ENCODE results near the gene TMEM238L. TPM values are rescaled to one million over a fixed set of nuclear protein-coding genes. Genes with fewer than 3 reads are reported as not detected.

The TMEM238L gene
- total RNA-seq, 1 donor from 2014 or later = not detected

DNA sequence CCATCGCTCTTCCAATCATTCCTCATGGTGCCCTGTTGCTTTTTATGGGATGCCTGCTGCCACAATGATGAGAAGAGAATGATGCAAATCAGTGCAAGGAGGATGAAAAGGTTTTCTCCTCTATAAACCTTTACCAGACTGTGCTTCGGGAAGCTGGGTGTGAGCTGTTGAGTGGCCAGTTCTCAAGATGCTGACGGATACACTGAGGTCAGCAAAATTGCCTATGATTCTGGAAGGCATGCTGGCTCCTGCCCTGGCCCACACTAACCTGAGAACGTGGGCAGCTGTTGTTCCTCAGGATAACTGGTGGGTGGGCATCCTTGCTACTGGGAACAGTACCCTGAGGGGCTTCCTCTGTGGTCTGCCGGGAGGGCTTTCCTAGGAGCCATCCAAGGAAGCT is 34.8 kb upstream of the TMEM238L start:
- no peak for TF ChIP-seq CTCF (IDR thresholded peaks at IDR 0.05; ENCODE audit: insufficient read depth, low read length, poor library complexity, severe bottlenecking)
- Histone ChIP-seq H3K4me3 (ENCODE audit: low read depth, low read length) (no peak overlapping the region), H3K27me3 (ENCODE audit: control insufficient read depth, insufficient read depth, low read length) (peaks cover 4% of the 10 kb centered on the region), H3K36me3 (ENCODE audit: control insufficient read depth, insufficient read depth, low read length) (no peaks in the 10 kb centered on the region)
- DNase-seq (ENCODE audit: low read depth) = no peak

- DNase-seq (ENCODE audit: low read depth) = no peak
- no peak for TF ChIP-seq CTCF (IDR thresholded peaks at IDR 0.05; ENCODE audit: insufficient read depth, low read length, poor library complexity, severe bottlenecking)
- H3K27me3 ChIP-seq (ENCODE audit: control insufficient read depth, insufficient read depth, low read length) = no peaks in the 10 kb centered on the region
- no peak within 1 kb of the TSS for H3K4me3 ChIP-seq (ENCODE audit: low read depth, low read length)
- no peaks in the 10 kb centered on the region for H3K36me3 ChIP-seq (ENCODE audit: control insufficient read depth, insufficient read depth, low read length)
These were observed 34.0 kb upstream of the TMEM238L start, which contains the start of gene PIRT for GRCh38 chr17:10837921-10838320. Gene PIRT, minus strand, starts transcription at chr17:10838087. Its CDS starts 12,442 bp downstream, at chr17:10825645.

- DNase-seq (ENCODE audit: low read depth) = no peak
- Histone ChIP-seq H3K36me3 (ENCODE audit: control insufficient read depth, insufficient read depth, low read length) (no peaks in the 10 kb centered on the region), H3K4me3 (ENCODE audit: low read depth, low read length) (no peak overlapping the region), H3K27me3 (ENCODE audit: control insufficient read depth, insufficient read depth, low read length) (no peaks in the 10 kb centered on the region)
- TF ChIP-seq CTCF (IDR thresholded peaks at IDR 0.05; ENCODE audit: insufficient read depth, low read length, poor library complexity, severe bottlenecking) = no peak
These were observed 33.2 kb upstream of the TMEM238L start for GRCh38 chr17:10836966-10837590.

DNA sequence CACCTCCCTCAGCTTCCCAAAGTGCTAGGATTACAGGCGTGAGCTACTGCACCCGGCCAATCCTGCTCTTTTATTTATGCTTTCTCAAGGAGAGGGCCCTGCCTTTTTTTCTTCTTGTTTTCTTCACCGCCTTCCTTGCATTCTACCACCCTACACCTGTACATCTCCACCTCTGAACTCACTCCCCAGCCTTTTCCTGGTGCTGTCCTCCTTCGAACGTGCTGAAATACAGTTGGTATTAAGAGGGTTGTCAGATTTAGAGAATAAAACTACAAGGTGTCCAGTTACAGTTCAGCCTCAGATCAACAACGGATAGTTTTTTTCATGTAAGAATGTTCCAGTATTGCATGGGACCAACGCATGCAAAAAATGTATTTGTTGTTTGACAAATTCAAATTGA is 32.2 kb upstream of the TMEM238L start:
- Histone ChIP-seq H3K36me3 (ENCODE audit: control insufficient read depth, insufficient read depth, low read length) (no peaks in the 10 kb centered on the region), H3K27me3 (ENCODE audit: control insufficient read depth, insufficient read depth, low read length) (no peaks in the 10 kb centered on the region), H3K4me3 (ENCODE audit: low read depth, low read length) (no peak overlapping the region)
- TF ChIP-seq CTCF (IDR thresholded peaks at IDR 0.05; ENCODE audit: insufficient read depth, low read length, poor library complexity, severe bottlenecking) = no peak
- no peak for DNase-seq (ENCODE audit: low read depth)

DNA sequence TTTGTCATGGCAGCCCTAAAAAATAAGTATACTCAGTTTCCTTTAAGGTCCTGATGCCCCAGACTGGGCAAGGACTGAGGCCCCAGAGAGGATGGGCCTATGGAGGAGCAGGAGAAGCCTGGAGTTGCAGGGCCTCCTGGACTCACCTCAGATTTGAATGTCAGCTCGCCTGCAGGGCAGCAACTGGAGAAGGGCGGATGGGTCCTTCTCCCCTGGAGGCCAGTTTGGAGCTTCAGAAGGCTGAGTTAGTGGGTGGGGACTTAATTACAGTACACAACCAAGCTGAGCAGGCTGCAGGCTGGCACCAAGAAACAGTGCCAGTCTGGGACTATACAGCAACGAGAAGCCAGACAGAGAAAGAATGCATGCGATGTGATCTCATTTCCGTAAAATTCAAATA is 27.8 kb upstream of the TMEM238L start:
- TF ChIP-seq CTCF (IDR thresholded peaks at IDR 0.05; ENCODE audit: insufficient read depth, low read length, poor library complexity, severe bottlenecking) = no peak
- Histone ChIP-seq H3K4me3 (ENCODE audit: low read depth, low read length) (no peak overlapping the region), H3K27me3 (ENCODE audit: control insufficient read depth, insufficient read depth, low read length) (no peaks in the 10 kb centered on the region), H3K36me3 (ENCODE audit: control insufficient read depth, insufficient read depth, low read length) (no peaks in the 10 kb centered on the region)
- no peak for DNase-seq (ENCODE audit: low read depth)

Data from kidney epithelial cell (primary cell).